ENCODE results near the gene KRT39.
A peak's percentile ranks its signal among the peaks of the same experiment; 100 is the strongest.

The KRT39 gene

DNA sequence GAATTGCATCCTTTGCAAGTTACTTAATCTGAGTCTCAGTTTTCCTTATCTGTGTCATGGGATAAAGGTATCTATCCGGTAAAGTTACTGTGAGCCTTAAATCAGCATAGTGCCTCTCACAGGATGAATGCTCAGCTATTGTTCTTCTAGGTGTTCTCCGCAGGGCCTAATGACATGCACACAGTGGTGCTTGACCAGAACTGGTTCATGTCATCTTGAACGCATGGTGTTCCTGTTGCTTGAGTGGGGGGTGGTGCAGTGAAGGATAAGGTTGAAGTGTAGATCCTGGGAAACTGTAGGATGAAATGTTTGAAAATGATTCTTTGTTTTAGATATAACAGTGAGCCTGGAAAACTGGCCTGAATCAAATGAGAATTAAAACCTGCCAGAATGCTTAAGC lies 13.4 kb upstream of the KRT39 start:
- DNase-seq, result no peak

GRCh38 chr17:40978575-40979151 lies 11.9 kb upstream of the KRT39 start:
- DNase-seq, result no peak

DNA sequence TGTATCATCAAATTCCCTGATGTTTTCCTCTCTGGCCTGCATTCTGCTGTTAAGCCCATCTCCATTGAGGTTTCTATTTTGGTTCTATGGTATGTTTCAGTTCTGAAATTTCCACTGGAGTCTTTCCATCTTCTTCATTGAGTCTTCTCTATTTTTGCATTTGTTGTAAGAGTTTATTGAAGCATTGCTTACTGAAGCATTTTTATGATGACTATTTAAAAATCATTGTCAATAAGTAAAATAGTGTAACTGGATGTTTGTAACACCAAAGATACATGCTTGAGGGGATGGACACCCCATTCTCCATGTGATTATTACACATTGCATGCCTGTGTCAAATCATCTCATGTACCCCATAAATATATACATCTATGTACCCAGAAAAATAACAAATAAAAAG lies 8.8 kb upstream of the KRT39 start:
- DNase-seq, result no peak

DNA sequence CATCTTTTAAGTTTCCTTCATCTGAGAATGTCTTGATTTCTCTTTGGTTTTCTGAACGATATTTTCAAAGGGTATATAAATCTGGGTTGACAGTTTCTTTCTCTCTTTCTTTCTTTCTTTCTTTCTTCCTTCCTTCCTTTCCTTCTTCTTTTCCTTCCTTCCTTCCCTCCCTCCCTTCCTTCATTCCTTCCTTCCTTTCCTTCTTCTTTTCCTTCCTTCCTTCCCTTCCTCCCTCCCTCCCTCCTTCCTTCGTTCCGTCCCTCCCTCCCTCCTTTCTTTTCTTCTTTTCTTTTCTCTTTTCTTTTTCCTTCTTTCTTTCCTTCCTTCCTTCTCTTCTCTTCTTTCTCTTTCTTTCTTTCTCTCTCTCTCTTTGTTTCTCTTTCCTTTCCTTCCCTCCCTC lies 7.6 kb upstream of the KRT39 start:
- no peak for DNase-seq

DNA sequence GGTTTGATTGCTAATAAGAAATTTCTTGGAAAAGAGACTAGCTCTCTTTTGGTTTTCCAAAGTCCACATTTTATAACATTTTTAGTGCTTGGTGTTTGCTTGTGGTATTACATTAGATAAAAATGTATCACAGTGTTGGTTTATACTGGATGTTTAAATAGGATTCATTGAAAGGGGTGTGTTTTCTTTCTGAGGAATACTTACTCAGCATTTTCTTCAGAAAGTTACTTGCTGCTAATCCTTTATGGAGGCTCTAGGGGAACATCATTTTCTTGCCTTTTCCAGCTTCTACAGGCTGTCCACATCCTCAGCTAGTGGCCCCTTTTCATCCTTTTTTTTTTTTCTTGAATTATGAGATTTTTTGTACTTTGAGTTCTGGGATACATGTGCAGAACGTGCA lies 834 bp upstream of the KRT39 start:
- DNase-seq, result no peak

- DNase-seq, result peak; percentile 2
These were observed 2.9 kb downstream of the KRT39 start for GRCh38 chr17:40963838-40964237.

DNA sequence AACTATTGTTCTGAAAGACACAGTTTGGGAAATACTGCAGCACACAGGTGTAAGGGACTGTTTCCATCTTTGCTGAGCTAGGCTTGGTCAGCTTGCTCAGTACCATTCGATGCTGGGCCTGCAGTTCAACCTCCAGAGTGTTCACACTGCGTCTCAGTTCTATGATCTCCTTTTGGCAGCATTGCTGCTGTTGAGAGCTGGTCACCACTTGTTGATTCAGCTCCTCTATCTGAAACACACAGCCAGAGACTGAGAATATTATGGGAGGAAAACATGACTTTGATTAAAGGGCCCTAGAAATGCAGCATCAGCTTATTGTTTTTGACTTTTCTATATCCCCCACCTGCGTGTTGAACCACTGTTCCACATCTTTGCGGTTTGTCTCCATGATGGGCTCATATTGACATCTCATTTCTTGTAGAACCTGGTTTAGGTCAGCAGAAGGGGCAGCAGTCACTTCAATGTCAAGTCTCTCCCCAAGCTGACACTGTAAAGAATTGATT lies 4.6 kb downstream of the KRT39 start:
- no peak for DNase-seq

- no peak for DNase-seq
These were observed 5.2 kb downstream of the KRT39 start for GRCh38 chr17:40961591-40961990.

GRCh38 chr17:40960144-40960543 lies 6.6 kb downstream of the KRT39 start:
- no peak for DNase-seq

- no peak for DNase-seq
These were observed 8.4 kb downstream of the KRT39 start for GRCh38 chr17:40958086-40958953.

DNA sequence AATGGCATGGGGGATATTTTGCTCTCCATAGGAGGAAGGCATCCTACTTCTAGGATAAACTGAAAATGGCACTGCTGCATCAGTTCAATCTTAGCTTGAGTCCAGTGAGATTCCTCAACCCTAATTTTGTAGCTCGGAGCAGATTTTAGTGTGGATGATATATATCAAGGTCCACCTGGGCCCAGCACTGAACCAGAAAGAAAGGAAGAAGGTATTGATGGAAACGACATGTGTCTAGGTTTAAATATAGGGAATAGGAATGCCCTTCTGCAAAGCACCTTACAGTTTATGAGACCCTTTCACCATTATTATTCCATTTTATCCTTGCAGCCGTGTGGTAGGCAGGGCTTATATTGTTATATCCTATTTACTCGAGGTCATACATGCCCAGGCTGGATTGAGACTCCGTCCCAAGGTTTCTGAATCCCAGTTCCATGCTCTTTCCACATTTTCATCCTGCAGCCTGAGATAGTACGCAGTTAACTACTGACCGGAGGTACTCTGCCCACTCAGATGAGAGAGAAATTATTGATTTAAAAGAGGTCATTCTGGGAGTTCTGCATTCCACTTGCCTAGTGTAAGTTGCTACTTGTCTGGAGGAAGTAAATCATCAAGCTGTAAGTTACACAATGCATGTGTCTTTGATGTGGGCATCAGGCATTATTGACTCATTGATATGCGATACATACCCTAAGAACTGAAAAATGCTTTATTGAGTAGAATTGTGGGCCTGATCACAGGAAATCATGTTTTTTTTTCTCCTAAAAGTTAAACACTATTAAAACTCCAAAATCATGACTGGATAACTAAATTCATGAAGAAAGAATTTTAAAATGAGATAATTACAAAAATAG lies 10.1 kb downstream of the KRT39 start:
- no peak for DNase-seq

DNA sequence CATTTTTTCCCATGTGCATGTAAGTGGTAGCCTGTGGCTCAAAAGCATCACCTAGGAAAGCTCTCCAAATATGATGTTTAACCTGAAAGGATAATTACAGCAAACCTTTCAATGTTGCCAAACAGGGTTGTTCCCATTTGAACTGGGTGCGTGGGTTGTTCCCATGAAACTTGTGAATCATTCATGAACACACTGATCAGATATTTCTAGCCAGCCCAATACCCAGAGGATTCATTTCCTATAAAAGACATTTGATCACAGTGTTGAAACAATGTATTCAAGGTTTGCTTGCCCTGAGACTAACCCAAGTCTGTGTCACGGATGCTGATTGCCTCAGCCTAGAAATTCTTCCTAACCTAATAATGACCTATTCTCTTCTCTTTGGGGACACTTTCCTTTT lies 12.9 kb downstream of the KRT39 start:
- DNase-seq, result no peak

DNA sequence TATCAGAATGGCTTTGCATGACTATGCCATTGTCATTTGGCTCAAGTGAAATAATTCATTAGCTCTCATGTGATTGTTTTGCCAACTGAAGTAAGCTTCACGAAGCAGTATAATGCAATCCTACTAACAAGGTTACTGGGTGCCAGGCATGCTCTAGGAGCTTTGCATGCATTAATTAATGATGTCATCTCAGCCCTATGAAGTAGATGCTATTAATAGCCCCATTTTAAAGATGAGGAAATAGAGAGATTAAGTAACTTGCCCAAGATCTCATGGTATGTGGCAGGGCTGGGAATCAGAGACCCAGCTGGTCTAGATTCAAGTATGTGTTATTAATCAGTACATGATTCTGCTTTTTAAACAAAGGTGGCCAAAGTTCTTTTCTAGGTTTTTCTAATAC lies 14.1 kb downstream of the KRT39 start:
- DNase-seq, result no peak

DNA sequence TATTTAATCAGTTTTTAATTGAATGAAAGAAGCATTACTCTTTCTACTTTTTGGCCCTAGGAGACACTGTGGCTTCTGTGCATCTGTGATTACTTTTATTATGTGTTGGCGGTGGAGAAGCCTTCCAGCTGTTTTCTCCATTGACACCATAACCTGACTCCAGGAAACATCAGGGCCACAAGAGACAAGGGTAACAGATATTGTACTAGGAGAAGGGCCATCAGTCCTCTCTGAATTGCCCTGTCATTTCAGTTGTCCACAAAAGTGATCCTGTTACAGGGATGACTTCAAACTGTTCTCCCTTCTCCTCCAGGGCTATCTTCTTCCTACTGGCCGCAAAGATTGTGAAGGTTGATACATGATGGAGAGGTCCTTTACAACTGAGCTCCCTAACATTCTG lies 14.6 kb downstream of the KRT39 start:
- DNase-seq, result no peak

DNA sequence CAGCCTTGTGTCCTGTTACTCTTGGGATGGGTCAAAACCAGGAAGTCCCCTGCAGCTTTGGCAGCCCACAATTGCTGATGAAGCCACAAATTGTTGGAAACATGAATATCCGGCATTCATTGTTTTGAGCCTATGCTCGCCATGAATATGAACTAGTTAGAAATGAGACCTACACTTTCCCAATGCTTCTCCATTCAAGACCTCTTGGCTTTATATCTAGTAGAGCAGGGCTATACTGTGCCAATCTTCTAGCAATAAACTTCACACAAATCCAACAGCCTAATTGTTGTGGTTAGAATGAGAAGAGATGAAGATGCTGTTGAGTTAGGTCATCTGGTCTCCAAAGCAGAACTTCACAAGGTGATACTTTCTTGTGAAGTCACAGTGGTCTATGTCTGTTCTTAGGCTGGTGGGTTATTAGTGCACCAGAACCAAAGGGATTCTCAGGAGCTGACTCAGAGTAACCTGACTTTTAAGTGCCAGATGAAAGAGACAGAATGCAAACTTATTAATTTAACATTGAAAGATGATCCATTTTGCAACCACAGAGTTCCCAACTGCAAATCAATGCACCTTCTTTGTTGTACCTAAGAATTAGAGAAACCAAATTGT lies 15.6 kb downstream of the KRT39 start:
- no peak for DNase-seq

GRCh38 chr17:40950176-40950575 lies 16.6 kb downstream of the KRT39 start:
- no peak for DNase-seq

GRCh38 chr17:40949418-40949817 lies 17.3 kb downstream of the KRT39 start:
- no peak for DNase-seq

- no peak for DNase-seq
These were observed 18.8 kb downstream of the KRT39 start for GRCh38 chr17:40947929-40948328.

DNA sequence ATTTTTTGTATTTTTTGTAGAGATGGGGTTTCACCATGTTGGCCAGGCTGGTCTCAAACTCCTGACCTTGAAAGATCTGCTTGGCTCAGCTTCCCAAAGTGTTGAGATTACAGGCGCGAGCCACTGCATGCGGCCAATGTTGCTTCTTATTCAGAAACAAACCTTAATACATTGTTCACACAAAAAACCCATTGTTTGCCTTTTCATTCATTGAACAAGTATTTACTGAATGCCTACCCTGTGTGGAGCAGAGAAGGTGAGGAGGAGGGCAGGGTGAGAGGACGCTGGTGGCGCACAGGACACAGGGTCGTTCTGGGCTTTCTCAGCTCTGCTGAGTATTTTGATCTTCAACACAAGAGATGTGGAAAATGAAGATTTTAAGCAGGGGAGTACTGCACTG lies 21.3 kb downstream of the KRT39 start:
- no peak for DNase-seq

DNA sequence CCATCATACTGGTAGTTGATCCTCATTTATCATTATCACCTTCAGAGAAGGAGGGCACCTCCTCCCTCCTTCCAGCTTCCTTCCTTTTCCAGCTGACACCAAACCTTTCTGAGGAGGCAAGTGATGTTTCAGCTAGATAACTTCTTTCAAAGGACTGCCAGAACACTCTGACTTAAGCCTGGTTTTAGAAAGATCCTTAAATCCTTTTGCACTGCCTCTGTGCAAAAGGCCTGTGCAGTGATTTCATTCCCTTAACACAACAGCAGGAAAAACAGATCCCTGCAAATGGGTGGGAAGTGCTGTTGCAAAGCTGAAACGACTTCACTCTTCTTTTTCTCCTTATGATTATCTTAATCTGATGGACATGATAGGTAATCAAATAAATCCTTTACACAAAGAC lies 22.2 kb downstream of the KRT39 start:
- no peak for DNase-seq

GRCh38 chr17:40942553-40942952 lies 24.2 kb downstream of the KRT39 start:
- no peak for DNase-seq

- DNase-seq, result no peak
These were observed 26.5 kb downstream of the KRT39 start for GRCh38 chr17:40940266-40940665.

DNA sequence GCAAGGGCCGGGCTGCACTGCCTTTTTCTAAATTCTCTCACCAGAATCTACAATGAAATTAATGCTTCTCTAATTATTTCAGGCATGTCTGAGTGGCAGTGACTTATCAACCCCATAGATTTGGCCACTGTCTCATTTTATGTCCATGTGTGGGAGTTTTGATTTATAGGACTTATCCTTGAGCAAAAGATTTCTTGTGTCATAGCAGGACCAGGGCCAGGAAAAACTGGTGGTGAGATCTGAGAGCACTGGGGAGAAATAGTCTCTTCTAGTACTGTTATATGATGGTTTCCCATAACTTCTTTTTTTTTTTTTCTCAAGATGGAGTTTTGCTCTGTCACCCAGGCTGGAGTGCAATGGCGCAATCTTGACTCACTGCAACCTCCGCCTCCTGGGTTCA lies 27.8 kb downstream of the KRT39 start:
- no peak for DNase-seq
